CD4-positive, alpha-beta T cell (primary cell): Measurements from ENCODE around the gene GPR107. TPM values are rescaled to one million over a fixed set of nuclear protein-coding genes. Genes with fewer than 3 reads are reported as not detected.

ENCODE experiments used
- ATAC-seq: fragments of 200-7000 bp; cut with Tn5 transposase; one replicate; pipeline ENCODE4 v1.10.0; 2022; ENCODE audit warnings: mild to moderate bottlenecking; ENCODE audit not compliant: poor library complexity
- CTCF ChIA-PET: fragments of 350-600 bp; sonication (Branson Sonifier 250); formaldehyde crosslinking; loops from one replicate; lab custom pipeline; 2021; ENCODE audit warnings: antibody characterized with exemption, inconsistent platforms; lab: Charles Lee
- POLR2A ChIA-PET: fragments of 350-600 bp; sonication (Branson Sonifier 250); formaldehyde crosslinking; loops from one replicate; lab custom pipeline; 2021; ENCODE audit warnings: antibody characterized with exemption, inconsistent platforms; lab: Charles Lee
- DNase-seq, 14 experiments: peaks; one replicate each; pipeline ENCODE4 v3.0.0-alpha.2; 2013 to 2020; ENCODE audit warnings: mixed read lengths in 2 of 14
- H3K27ac ChIP-seq, 2 donors: one replicate each; pipeline versions ENCODE4 v1.5.1 to v1.7.0; 2013; ENCODE audit warnings: low read length in 2 of 2, low read depth in 1 of 2, mild to moderate bottlenecking in 1 of 2
- H3K27me3 ChIP-seq, 2 experiments: 1 replicate in 1 of 2; 2 replicates in 1 of 2; pipeline versions ENCODE4 v1.6.1 to v1.7.0; 2013; ENCODE audit warnings: low read length in 2 of 2, control low read depth in 1 of 2, mild to moderate bottlenecking in 1 of 2, moderate library complexity in 1 of 2; ENCODE audit not compliant: insufficient read depth in 2 of 2, control insufficient read depth in 1 of 2
- H3K36me3 ChIP-seq: one replicate; pipeline ENCODE4 v1.6.1; 2013; ENCODE audit warnings: low read length, control low read depth; ENCODE audit not compliant: insufficient read depth
- H3K4me1 ChIP-seq: one replicate; pipeline ENCODE4 v1.6.1; 2013; ENCODE audit warnings: low read length, control low read depth; ENCODE audit not compliant: insufficient read depth
- H3K4me3 ChIP-seq: one replicate; pipeline ENCODE4 v1.5.1; 2013; ENCODE audit warnings: mild to moderate bottlenecking, low read length, moderate library complexity
- H3K9me3 ChIP-seq, 2 experiments: 1 replicate in 1 of 2; 2 replicates in 1 of 2; pipeline versions ENCODE4 v1.6.1 to v1.7.0; 2013; ENCODE audit warnings: low read length in 2 of 2, mild to moderate bottlenecking in 2 of 2, control low read depth in 1 of 2, moderate library complexity in 1 of 2; ENCODE audit not compliant: control insufficient read depth in 1 of 2, insufficient read depth in 1 of 2
- H3K27ac Mint-ChIP-seq: one replicate; pipeline ENCODE4 v1.8.0; 2020; ENCODE audit warnings: mixed read lengths
- H3K27me3 Mint-ChIP-seq: one replicate; pipeline ENCODE4 v1.8.0; 2021; ENCODE audit warnings: mixed read lengths
- H3K36me3 Mint-ChIP-seq: one replicate; pipeline ENCODE4 v1.8.0; 2021; ENCODE audit warnings: low read depth, mixed read lengths
- H3K4me1 Mint-ChIP-seq: one replicate; pipeline ENCODE4 v1.8.0; 2021; ENCODE audit warnings: low read depth, mixed read lengths
- H3K4me3 Mint-ChIP-seq: one replicate; pipeline ENCODE4 v1.8.0; 2020; ENCODE audit warnings: mild to moderate bottlenecking, mixed read lengths
- H3K9me3 Mint-ChIP-seq: one replicate; pipeline ENCODE4 v1.8.0; 2020; ENCODE audit warnings: mixed read lengths
- CTCF ChIP-seq: fragments of 200-600 bp; IDR thresholded peaks from one replicate; pipeline ENCODE4 v1.8.0; 2022; ENCODE audit warnings: antibody characterized with exemption, mild to moderate bottlenecking
- intact Hi-C, 2 experiments: fragments of 100-400 bp; cut with DNase I in 1 of 2; cut with micrococcal nuclease in 1 of 2; formaldehyde crosslinking; loops; one replicate each; pipeline versions ENCODE4 v1.15.1 to v1.9.0; 2023 to 2025; cut with DNase I, micrococcal nuclease
- total RNA-seq, 174 experiments: library from RNA in 2 of 174; stranded (reverse) in 2 of 174; gene quantifications; one replicate each; pipeline ENCODE4 v1.2.3 and lab custom pipeline; 2021 to 2026

GPR107 gene
- total RNA-seq, 2 experiments from 2014 or later: 18.9 to 19.2 TPM

GRCh38 chr9:130186839-130187522, 133.3 kb downstream of the GPR107 start:
- H3K4me1 ChIP-seq: no peaks in the 10 kb centered on the region
- ATAC-seq (no peak), DNase-seq (no peak)
- no peak for TF ChIP-seq CTCF
- Mint-ChIP-seq H3K27ac (no peak overlapping the region), H3K4me1 (no peaks in the 10 kb centered on the region), H3K4me3 (no peak overlapping the region), H3K9me3 (no peaks in the 10 kb centered on the region), H3K36me3 (no peaks in the 10 kb centered on the region), H3K27me3 (no peaks in the 10 kb centered on the region)
- H3K27ac ChIP-seq: no peak overlapping the region
- no peaks in the 10 kb centered on the region for H3K27me3 ChIP-seq
- ChIA-PET CTCF (no interaction called here), POLR2A (no interaction called here)
- intact Hi-C loops: no loop called here
- H3K4me3 ChIP-seq: no peak overlapping the region
- H3K36me3 ChIP-seq: no peaks in the 10 kb centered on the region
- no peaks in the 10 kb centered on the region for H3K9me3 ChIP-seq

- intact Hi-C loops: no loop called here
- Mint-ChIP-seq H3K4me3 (no peak overlapping the region), H3K27ac (no peak overlapping the region), H3K27me3 (no peaks in the 10 kb centered on the region), H3K36me3 (no peaks in the 10 kb centered on the region), H3K4me1 (no peaks in the 10 kb centered on the region), H3K9me3 (no peaks in the 10 kb centered on the region)
- H3K36me3 ChIP-seq: no peaks in the 10 kb centered on the region
- ChIA-PET CTCF (no interaction called here), POLR2A (no interaction called here)
- no peak for ATAC-seq
- H3K27me3 ChIP-seq: no peaks in the 10 kb centered on the region
- no peaks in the 10 kb centered on the region for H3K4me1 ChIP-seq
- DNase-seq: no peak
- no peak for TF ChIP-seq CTCF
- H3K9me3 ChIP-seq: no peaks in the 10 kb centered on the region
- no peak overlapping the region for H3K27ac ChIP-seq
- no peak overlapping the region for H3K4me3 ChIP-seq
Observed at GRCh38 chr9:130187523-130187846, 133.8 kb downstream of the GPR107 start.

GRCh38 chr9:130188860-130189481, 135.3 kb downstream of the GPR107 start:
- intact Hi-C loops: no loop called here
- H3K4me3 ChIP-seq: no peak overlapping the region
- H3K27ac Mint-ChIP-seq: no peak overlapping the region
- CTCF ChIA-PET: no interaction called here
- no peaks in the 10 kb centered on the region for H3K36me3 Mint-ChIP-seq
- no peaks in the 10 kb centered on the region for H3K9me3 Mint-ChIP-seq
- no peak for ATAC-seq
- H3K36me3 ChIP-seq: no peaks in the 10 kb centered on the region
- no peaks in the 10 kb centered on the region for H3K27me3 ChIP-seq
- POLR2A ChIA-PET: no interaction called here
- no peaks in the 10 kb centered on the region for H3K27me3 Mint-ChIP-seq
- no peaks in the 10 kb centered on the region for H3K4me1 Mint-ChIP-seq
- H3K27ac ChIP-seq: no peak overlapping the region
- no peak overlapping the region for H3K4me3 Mint-ChIP-seq
- H3K9me3 ChIP-seq: no peaks in the 10 kb centered on the region
- TF ChIP-seq CTCF: no peak
- DNase-seq: no peak
- no peaks in the 10 kb centered on the region for H3K4me1 ChIP-seq

Other genes with a start within 250 kb of the GPR107 start
- 10 to 100 TPM; 12.6 to 13.9 TPM for gene TOR1A, start 229.8 kb upstream of the GPR107 start, total RNA-seq
- gene C9orf78, start 218.6 kb upstream of the GPR107 start, total RNA-seq: 100 to 1,000 TPM; 145 to 159 TPM
- 10 to 100 TPM; 80.4 to 80.9 TPM for gene USP20, start 218.4 kb upstream of the GPR107 start, total RNA-seq
- 100 to 1,000 TPM; 166 to 181 TPM for gene FNBP1, start 10.7 kb upstream of the GPR107 start, total RNA-seq
- gene NCS1, start 118.5 kb downstream of the GPR107 start, total RNA-seq: under 1 TPM in 1 of 2 experiments, not detected in 1; 0.17 TPM
- not detected for gene HMCN2, start 211.9 kb downstream of the GPR107 start, total RNA-seq